GM19035 (cell line): ENCODE measurements around the gene TM7SF3.
"Not testable (repeated sequence)": the region's sequence is repeated elsewhere in the genome, so short reads cannot be mapped to it uniquely, and the experiment has no call there.

Experiments
- ATAC-seq: cut with Tn5 transposase; IDR thresholded peaks from one replicate; pipeline ENCODE4 v1.9.1; 2021; ENCODE audit not compliant: unreplicated experiment

Gene TM7SF3

DNA sequence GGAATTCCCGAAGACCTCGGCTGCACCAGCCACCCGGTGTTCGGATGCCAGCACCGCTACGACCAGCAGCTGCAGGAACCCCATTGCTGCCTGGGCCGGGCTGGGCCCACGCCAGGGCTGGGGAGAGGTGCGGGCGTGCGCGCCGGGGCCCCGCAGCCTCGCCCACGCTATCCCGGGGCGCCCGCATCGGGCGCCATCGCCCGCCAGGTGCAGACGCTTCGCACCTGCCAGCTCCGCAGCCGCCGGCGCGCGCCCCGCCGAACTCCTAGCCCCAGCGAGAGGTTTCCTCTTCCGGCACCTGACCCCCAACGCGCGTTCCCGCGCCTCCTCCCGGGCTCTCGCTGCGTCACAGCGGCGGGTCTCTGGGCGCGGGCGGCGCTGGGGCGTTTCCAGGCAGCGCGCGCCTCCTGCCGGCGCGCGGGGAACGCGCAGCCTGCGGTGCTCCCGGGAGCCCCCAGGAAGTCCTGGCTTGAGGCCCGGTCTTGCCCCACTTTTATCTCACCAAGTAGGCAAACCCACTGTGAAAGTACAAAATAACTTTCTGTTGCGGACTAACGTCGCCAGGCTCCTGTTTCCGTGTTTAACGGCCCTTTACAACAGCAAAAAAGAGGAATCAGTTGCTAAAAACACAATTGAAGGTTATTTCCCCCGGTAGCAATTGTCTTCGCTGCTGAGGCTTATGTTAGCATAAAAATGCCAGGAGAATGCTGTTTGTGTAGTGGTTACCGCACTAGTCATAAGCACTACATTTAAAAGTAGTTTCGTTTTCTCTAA, at the start of gene TM7SF3:
TSS of gene TM7SF3 (minus strand) at position 300 of the 774 bp plus-strand sequence. CDS start at position 84, 216 bp downstream.
- peak; percentile 80 for ATAC-seq

DNA sequence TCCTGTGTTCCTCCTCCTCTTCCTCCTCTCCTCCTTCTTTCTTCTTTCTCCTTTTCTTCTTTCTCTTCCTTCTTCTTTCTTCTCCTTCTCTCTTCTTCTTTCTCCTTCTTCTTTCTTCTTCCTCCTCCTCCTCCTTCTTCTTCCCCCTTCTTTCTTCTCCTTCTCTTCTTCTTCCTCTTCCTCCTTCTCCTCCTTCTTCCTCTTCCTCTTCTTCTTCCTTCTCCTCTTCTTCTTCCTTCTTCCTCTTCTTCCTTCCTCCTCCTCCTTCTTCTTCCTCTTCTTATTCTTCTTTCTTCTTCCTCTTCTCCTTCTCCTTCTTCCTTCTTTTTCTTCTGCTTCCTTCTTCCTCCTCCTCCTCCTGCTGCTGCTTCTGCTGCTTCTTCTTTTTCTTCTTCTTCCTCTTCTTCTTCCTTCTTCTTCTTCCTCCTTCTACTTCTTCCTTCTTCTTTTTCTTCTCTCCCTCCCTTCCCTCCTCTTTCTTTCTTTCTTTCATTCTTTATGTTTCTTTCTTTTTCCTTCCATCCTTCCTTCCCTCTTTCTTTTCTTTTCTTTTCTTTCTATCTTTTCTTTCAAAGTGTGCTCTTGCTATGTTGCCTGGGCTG, 49.2 kb upstream of the TM7SF3 start:
- no peak for ATAC-seq

- ATAC-seq = no peak
Measured at GRCh38 chr12:27061317-27061716, 47.1 kb upstream of the TM7SF3 start.

DNA sequence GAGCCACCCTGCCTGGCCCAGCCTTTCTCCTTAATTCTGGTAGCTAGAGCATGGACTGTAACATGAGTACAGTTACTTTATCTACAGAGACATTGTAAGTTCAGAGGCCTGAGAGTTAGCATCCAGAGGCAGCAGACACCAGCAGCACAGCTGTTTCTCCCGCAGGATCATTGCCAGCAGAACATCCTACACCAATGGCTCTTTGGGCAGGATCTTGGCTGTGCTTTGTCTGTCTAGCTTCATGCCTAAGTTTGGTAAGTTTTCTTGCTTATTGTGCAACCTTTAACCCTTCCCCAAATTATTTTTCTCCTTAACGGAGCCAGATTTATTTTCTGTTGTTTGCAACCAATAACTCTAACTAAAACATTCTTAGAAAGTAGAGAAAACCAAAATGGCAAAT, 46.6 kb upstream of the TM7SF3 start:
- ATAC-seq = no peak

DNA sequence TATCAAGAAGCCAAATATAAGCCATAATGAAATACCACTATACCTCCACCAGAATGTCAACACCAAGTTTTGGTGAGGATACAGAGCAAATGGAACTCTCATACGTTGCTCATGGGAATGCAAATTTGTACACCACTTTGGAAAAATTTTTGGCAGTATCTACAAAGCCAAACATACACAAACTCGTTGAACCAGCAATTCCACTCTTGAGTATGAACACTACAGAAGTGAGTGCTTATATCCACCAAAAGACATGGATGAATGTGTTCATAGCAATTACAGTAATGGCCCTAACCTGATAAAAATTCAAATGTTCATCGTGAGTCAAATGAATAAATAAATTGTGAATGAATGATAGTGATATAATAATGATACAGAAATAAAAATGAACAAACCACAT, 43.4 kb upstream of the TM7SF3 start:
- ATAC-seq = no peak

DNA sequence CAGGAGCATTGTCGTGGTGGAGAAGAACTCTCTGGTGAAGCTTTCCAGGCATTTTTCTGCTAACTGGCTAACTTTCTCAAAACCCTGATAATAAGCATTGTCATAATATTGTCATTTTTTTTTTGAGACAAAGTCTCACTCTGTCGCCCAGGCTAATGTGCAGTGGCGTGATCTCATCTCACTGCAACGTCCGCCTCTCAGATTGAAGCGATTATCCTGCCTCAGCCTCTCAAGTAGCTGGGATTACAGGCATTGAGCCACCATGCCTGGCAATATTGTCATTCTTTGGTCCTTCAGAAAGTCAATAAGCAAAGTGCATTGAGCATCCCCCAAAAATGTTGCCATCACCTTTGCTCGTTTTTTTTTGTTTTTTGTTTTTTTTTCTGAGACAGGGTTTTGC, 41.8 kb upstream of the TM7SF3 start:
- no peak for ATAC-seq

DNA sequence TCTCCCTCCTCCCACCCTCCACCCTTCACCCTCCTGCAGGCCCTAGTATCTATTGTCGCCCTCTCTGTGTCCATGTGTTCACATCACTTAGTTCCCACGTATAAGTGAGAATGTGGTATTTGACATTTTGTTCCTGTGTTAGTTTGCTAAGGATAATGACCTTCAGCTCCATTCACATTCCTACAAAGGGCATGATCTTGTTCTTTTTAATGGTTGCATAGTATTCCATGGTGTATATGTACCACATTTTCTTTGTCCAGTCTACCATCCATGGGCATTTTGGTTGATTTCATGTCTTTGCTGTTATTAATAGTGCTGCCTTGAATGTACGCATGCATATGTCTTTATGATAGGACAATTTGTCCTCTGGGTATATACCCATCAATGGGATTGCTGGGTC, 38.6 kb upstream of the TM7SF3 start:
- ATAC-seq = no peak

- ATAC-seq = no peak
Measured at GRCh38 chr12:27052176-27052575, 38.0 kb upstream of the TM7SF3 start.

DNA sequence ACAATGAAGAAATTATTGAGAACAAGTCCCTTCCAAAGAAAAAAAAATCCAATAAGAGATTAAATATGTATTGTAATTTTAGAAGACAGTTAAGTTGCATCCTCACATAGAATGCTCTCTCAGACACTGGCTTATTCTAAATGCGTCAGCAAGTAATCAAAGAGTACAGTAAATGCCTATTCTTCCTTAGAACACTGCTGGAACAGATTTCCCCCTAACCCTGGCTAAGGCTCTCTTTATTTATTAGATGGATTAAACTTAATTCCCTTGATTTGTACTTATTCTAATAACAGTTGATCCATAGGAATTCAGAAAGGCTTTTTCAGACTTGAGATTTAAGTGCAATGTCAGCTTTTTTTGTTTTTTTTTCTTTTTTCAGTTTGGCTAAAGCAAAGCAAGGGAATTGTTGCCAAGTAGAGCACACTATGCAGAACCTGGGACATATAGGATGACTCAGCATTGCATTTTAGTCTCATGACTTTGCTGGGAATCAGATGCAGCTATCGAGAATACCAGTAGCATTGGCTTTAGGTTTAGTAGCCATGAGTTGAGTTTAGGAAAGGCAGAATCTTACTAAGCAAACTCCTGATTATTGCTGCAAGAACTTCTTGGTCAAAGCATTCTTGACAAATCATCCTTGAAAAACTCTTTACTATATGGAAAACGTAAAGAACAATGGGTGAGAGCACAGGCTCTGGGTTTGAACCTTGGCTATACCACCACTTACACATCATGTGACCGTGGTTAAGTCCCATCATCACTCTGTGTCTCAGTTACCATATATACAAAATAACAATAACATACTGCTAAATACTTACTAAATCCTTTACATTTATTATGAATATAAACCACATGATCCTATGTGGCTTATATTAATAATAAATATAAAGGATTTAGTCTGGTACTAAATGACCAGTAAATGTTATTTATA, 34.9 kb upstream of the TM7SF3 start:
- no peak for ATAC-seq

DNA sequence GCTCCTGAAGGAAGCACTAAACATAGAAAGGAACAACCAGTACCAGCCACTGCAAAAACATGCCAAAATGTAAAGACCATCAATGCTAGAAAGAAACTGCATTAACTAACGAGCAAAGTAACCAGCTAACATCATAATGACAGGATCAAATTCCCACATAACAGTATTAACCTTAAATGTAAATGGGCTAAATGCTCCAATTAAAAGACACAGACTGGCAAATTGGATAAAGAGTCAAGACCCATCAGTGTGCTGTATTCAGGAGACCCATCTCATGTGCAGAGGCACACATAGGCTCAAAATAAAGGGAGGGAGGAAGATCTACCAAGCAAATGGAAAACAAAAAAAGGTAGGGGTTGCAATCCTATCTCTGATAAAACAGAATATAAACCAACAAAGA, 27.8 kb upstream of the TM7SF3 start:
- ATAC-seq = not testable (repeated sequence)

DNA sequence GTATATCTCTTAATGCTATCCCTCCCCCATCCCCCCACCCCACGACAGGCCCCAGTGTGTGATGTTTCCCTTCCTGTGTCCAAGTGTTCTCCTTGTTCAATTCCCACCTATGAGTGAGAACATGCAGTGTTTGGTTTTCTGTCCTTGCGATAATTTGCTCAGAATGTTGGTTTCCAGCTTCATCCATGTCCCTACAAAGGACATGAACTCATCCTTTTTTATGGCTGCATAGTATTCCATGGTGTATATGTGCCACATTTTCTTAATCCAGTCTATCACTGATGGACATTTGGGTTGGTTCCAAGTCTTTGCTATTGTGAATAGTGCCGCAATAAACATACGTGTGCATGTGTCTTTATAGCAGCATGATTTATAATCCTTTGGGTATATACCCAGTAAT, 26.5 kb upstream of the TM7SF3 start:
- ATAC-seq = not testable (repeated sequence)

- no peak for ATAC-seq
Measured at GRCh38 chr12:27034607-27035293, 20.6 kb upstream of the TM7SF3 start.

DNA sequence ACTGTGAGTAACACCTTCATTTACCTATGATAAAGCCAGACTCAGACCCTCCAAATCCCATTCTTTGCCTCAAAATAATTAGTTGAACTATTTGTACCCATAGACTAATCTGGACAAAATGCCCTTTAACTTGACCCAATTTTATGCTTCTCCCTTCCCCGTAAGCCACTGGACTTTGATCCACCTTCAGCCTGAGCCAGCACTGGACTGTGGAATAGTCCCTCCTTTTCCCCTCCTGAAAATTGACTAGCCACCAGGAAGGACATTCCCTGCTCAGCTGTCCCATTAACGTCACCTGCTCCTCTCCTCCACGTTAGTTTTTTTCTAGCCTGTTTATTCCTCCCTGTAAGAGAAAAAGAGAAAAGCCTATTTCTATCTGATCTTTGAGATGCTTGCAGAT, 18.5 kb upstream of the TM7SF3 start:
- no peak for ATAC-seq

GRCh38 chr12:27031531-27031930, 17.3 kb upstream of the TM7SF3 start:
- no peak for ATAC-seq

DNA sequence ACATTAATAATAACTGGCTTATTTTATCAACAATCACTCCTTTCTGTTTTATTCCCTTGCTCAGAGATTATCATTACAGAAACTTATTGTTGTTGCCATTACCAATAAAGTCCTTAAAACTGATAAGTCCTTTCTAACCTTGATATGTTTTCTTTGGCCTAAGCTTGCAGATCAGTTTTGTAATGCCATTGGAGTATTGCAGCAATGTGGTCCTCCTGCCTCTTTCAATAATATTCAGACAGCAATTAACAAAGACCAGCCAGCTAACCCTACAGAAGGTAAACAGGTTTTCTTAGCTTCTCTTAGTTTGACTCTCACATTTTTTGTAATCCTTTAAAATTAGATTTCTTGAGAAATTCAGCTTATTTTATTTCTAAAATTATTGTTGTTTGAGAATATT, 12.1 kb upstream of the TM7SF3 start:
- no peak for ATAC-seq

DNA sequence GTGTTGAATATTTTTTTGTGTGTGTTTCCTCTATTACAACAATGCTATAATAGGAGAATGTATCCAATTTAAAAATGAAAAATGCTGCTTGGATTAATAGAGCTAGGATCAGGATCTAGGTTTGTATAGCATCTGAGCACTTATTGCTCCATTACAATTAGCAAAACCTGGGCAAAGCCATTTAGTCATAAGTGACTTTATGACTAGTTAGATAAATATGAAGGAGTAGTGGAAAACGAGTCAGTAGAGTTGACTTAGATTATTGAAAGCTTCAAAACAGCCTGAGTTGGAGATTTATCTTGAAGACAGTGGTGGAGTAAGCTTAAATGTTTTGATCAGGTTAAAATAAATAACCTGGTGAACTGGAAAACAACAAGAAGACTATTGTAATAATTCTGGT, 10.9 kb upstream of the TM7SF3 start:
- no peak for ATAC-seq

DNA sequence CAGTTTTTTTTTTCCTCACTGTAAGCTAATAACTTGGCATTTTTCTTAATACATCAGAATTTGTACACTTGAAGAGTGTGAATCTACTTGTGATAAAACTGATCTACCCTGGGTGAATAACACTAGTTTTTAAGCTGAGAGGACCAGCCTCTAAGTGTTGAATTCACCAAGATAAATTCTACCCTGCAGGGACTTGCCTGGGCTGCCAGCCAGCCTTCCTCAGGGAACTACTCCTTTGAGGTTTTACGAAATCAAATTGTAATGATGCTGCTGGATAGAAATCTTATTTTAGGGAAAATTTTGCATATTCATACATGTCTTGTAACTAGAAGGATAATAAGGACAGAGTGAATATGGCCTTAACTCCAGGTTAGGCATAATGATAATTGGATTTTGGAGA, 10.1 kb upstream of the TM7SF3 start:
- no peak for ATAC-seq

DNA sequence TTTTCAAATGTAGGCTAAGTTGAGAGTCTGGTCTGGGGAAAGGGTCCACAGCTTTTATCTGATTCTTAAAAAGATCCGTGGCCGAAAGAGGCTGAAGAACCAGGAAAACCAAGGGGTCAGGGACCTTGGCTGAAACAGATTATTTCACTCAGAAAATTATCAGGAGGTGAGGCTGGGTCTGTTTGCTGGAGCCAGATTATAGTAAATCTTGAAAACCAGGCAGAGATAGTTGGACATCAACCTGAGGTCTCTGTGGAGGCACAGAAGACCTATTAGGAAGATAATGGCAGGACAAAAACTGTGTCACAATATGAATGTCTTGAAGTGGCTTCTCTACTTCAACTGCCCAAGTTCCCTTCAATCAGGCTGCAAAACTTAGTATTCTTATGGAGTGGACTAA, 6.6 kb upstream of the TM7SF3 start:
- no peak for ATAC-seq

DNA sequence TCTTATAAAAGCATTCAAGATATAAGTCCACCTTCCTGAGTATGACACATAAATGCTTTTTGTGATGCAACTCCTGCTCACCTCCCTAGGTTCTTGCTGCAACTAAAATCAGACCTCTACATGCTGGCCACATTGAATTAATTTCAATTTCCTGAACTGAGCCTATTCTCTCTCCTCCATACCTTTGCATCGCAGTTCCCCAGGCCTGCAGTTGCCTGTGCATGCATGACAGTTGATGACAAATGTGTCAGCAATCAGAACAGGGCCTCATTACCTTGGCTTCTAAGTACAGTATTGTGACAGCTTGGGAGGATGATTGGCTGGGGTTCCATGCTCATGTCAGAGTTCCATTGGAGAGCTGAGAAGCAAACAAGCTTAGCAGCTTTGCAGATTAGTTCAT, 3.9 kb upstream of the TM7SF3 start:
- ATAC-seq = no peak

- not testable (repeated sequence) for ATAC-seq
Measured at GRCh38 chr12:27017163-27017823, 3.1 kb upstream of the TM7SF3 start.

- ATAC-seq = no peak
Measured at GRCh38 chr12:27015730-27016076, 1.5 kb upstream of the TM7SF3 start.
